GM21529 (cell line): Measurements from ENCODE around the gene TCHP.
A peak's percentile ranks its signal among the peaks of the same experiment; 100 is the strongest.

Experiments used
- ATAC-seq: cut with Tn5 transposase; IDR thresholded peaks from one replicate; pipeline ENCODE4 v1.9.1; 2021; ENCODE audit not compliant: unreplicated experiment

Gene TCHP

GRCh38 chr12:109932878-109933503, 32.9 kb downstream of the TCHP start:
- no peak for ATAC-seq

DNA sequence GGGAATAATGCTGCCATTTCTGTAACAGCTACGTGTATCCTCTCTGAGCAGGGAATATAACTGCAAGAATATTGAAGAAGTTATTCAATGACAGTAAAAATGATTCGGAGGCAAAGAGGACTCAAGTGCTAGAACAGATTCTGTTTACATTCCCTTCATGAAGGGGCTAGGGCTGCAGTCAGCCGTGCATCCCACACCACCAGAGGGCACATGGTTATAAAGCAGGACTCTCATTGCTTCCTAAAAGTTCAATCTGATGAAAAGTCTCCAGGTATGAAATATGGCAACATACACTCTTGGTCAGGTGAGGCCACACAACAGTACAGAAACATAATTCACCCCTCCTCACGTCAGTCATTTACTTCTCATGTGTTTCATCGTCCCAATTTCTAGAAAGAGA, 34.0 kb downstream of the TCHP start:
- no peak for ATAC-seq

DNA sequence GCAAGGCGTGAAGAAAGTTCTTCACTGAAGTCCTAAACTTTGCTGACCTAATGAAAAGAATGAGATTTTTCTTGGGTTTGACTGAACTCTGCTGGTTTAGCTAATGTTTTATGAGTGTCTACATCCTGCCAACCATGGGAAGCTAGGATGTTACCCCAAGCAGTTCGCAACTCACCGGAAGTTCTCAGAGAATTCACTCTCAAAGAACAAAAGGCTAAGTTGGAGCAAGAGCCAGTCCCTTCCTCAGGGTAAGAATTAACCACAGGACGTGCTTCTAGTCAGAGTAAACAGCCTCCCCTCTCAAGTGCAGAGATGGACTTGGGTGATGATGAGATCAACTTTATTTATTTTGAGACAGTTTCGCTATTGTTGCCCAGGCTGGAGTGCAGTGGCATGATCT, 37.3 kb downstream of the TCHP start:
- no peak for ATAC-seq

- ATAC-seq: no peak
Observed at GRCh38 chr12:109938947-109939346, 38.9 kb downstream of the TCHP start.

GRCh38 chr12:109939504-109939903, 39.4 kb downstream of the TCHP start:
- ATAC-seq: no peak

DNA sequence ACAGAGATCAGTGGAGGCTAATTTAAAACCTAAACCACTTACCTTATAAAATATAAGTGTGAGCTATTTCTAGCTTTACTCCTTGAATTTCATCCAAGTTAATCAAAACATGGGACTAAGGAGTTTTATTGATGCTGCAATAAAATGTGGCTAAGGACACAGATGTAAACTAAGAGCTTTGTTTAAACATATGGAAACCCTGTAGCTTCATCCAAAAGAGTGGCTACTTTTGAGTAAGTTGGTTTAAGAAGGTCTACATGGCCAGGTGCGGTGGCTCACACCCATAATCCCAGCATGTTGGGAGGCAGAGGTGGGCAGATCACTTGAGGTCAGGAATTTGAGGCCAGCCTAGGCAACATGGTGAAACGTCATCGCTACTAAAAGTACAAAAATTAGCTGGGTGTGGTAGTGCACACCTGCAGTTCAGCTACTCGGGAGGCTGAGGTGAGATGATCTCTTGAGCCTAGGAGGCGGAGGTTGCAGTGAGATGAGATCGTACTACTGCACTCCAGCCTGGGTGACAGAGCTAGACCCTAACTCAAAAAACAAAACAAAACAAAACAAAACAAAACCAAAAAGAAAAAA, 40.4 kb downstream of the TCHP start:
- ATAC-seq: no peak

DNA sequence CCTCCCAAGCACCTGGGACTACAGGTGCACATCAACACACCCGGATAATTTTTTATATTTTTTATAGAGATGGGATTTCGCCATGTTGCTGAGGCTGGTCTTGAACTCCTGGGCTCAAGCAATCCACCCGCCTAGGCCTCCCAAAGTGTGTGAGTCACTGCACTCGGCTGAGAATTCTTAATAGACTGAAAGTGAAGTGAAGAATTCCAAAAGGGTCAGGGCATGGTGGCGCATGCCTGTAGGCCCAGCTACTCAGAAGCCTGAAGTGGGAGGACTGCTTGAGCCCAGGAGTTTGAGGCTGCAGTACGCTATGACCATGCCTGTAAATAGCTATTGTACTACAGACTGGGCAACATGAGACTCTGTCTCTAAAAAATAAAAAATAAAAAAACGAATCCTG, 43.7 kb downstream of the TCHP start:
- no peak for ATAC-seq

DNA sequence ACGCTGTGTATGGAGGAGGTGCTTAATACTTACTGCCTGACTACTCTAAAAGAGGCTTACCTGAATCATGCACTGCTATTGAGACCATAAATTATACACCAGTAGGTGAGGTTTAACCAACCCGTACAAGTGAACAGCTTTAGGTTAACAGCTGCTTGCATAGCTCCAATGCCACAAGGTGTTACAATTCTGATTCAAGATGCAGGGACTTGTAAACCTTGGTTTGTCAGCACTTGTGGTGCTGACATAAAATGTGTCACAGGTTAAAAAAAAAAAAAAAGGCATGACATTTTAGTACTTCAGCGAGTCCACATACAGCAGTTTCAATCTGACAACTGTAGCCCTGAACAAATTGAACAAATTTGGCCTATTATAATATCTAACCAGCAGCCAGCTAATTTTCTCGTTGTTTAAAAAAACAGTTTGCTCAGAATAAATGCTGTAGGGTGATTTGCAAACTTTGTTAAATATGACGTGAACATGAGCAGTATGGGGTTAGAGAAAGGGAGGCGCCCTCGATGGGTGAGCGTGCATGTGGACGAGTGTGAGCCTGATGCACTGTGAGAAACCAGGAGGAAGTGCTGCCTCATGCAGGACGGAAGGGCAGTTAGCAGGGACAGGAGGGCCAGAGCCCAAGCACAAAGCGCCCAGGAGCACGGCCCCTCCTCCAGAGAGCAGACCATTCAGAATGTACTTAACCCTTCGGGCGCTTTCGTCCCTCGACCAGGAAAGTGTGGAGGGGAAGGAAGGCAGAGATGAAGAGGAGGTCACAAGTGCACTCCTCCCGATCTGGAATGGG, 44.7 kb downstream of the TCHP start:
- ATAC-seq: no peak

- ATAC-seq: no peak
Observed at GRCh38 chr12:109946505-109946904, 46.4 kb downstream of the TCHP start.

GRCh38 chr12:109946913-109947312, 46.8 kb downstream of the TCHP start:
- ATAC-seq: no peak

DNA sequence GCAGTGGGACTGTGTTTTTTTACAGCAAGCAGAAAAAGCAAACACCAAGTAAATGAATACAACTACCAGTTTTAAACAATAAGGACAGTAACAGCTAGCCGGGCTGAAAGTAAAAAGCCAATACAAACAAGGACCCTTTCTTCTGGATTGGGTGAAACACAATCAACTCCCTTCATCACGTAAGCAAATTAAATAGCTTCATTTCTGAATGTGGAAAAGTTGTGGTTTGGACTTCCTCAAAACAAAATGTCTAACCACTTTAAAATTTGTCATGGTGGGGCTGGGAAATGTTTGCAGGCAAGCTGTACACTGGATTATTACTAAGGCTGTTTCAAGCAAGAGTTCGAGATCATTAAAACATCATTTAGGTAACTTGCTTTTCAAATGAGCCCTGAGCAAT, 47.4 kb downstream of the TCHP start:
- no peak for ATAC-seq

- ATAC-seq: no peak
Observed at GRCh38 chr12:109948368-109948767, 48.3 kb downstream of the TCHP start.

GRCh38 chr12:109949089-109949488, 49.0 kb downstream of the TCHP start:
- no peak for ATAC-seq

DNA sequence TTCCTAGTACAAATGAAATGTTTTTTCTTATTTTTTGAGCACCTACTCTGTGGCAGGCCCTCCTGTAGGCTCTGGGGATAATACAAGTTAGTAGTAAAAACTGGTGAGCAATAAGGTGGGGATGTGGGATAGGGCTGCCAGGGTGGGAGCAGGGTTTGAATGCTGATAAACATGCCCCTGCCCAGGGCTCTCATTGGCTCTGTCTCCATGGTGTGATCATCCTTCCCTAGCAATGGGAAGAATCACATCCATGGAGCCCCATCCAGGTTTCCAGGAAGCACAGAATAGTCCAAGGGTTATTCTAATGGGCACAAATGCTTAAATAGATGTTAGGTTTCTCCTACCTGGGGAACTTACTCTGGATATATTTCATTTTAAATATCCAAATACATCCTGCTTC, 50.6 kb downstream of the TCHP start:
- no peak for ATAC-seq

DNA sequence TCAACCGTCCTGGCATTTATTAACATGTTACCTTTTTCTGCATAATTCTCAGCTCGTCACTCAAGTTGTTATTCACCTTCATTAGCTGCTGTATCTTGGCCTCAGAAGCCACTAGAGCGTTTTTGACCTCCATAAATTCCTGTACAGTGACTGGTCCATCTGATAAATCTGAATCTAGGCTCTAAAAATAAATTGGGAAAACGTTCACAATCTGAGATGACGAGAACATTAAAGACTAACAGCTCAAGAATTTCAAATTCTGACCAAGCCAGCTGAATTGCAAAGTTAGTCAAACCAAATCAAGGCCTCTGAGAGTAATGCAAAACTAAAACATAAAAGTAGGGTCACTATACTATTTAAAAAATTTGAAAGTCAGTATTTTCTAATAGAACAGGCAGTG, 51.1 kb downstream of the TCHP start:
- no peak for ATAC-seq

DNA sequence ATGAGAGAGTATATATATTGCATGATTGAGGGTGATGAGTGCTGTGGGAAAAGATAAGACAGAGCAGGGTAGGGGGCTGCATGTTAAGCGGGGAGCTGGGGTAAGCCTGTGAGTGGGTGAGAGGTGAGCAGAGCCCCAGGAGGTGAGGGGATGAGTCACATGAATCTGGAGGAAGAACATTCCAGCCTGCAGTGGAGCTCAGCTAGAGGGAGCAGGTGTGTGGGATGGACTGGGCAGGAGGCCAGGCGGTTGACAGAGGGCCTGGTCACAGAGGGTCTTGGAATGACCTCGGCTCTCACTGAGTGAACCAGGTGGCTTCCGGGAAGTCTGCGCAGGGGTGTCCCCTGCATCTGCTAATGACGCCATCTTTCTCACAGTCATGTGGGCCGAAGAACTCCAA, 51.7 kb downstream of the TCHP start:
- ATAC-seq: no peak

- peak; percentile 72 for ATAC-seq
Observed at GRCh38 chr12:109952160-109952858, 52.2 kb downstream of the TCHP start.

DNA sequence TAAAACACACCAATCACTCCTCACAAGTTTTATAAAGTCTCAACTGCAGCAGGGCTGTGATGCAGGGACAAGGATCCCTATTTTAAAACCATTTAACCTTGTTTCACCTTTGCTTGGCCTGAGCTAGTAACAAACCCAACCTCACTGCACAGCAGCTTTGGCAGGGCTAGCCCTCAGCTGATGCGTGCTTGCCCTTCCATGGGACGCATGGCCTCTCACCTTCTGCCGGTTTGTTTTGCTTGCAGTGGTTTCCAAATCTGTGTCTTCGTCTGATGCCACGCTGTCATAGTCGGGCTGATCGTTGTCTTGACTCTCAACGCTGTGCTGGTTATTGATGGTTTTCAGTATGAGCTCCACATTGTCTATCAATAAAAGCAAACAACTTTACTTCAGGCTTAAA, 52.8 kb downstream of the TCHP start:
- ATAC-seq: no peak

DNA sequence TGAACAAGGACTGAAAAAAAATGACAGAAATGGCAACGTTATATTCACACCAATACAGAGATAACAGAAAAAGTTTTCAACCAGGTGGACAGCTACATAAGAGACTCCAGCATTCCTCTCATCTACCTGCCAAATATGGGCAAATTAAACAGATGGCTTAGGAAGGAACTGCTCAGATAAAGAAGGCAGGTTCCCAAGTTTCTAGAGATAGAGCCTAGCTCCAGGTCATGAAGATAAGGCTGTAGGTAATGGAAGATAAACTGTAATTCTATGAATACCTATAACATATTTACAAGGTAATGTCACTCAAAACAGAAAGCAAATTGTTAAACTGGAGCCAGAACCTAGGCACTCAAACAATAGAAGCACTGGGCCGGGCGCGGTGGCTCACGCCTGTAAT, 53.6 kb downstream of the TCHP start:
- no peak for ATAC-seq

DNA sequence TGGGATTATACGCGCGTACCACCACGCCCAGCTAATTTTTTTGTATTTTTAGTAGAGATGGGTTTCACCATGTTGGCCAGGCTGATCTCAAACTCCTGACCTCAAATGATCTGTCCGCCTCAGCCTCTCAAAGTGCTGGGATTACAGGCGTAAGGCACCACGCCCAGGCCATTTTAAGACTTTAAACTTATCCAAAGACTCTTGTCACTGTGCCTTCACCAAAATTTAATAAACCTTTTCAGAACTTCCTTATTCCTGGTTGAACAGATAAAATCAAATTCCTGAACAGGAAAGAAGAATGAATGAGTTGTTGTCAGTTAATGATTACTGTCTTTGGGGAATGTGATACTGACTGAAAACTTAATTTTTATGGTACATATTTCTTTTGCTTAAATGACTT, 58.3 kb downstream of the TCHP start:
- ATAC-seq: no peak

DNA sequence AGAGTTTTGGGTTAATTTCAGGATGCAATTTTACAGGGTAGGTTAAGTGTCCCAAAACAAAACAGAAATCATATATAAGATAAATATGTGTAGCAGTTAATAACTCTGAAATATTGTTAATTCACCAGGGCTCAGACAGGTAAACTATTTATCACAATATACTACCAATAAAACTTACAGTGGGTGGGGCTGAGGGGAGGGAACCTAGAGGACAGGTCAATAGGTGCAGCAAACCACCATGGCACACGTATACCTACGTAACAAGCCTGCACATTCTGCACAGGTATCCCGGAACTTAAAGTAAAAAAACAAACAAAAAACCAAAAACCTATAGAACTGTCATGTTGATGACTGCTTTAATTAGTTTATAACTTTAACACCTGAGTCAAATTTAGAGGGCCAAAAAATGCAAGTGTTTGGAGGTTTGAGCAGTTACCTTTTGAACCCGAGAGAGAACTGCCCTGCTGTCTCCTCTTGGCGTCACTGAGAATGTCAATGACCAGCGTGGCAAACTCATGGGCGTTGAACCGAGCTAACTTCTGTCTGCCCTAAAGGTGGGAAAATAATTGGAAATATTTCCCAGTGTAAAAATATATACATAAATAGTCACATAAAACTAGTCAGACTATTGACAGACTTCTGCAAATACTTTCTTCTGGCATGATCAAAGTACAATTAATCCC, 59.5 kb downstream of the TCHP start:
- no peak for ATAC-seq
